GM18519 (cell line): ENCODE data around the gene CIART.

Source experiments
- ATAC-seq: cut with Tn5 transposase; IDR thresholded peaks from one replicate; pipeline ENCODE4 v1.9.1; 2021; ENCODE audit warnings: mild to moderate bottlenecking, moderate library complexity; ENCODE audit not compliant: unreplicated experiment, low FRiP score

The CIART gene

DNA sequence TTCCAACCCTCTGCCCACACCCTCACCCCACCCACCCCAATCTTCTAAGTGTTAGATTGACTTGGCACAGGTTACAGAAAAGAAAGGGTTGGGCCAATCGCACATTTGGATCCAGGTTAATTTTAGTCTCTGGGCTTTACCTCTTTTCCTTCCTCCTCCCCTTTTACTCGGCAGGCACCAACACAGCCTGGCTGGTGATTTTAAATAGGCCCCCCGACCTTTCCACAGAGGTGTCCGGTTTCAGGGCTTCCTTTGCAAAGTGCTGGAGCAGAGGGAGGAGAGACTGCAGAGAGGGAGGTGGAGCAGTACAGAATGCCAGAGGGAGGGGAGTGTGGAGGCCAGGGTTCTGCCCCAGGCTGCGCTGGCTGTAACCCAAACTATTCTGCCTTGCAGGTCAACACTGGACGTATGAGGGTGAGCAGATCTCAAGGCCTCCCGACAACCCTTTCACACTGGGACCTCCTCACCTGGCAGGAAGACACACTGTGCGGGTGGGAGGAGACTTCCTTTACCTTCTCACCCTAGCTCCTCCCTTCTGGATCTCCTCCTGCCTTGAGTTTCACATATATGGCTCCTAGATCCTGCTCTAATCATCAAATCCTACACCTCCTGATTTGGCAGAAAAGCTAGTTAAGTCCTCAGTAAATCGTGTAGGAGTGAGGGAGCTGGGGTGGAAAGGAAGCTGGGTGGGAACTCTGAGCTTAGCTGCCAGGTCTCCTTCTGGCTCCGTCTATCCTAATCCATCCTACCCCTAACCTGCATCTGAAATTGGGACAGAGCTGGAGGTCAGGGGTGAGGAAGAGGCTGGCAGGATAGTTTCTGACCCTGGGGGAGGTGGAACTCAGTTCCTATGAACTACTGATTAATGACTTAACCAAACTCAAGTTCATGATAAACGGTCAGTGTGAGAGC, 22.3 kb upstream of the CIART start:
- no peak for ATAC-seq

DNA sequence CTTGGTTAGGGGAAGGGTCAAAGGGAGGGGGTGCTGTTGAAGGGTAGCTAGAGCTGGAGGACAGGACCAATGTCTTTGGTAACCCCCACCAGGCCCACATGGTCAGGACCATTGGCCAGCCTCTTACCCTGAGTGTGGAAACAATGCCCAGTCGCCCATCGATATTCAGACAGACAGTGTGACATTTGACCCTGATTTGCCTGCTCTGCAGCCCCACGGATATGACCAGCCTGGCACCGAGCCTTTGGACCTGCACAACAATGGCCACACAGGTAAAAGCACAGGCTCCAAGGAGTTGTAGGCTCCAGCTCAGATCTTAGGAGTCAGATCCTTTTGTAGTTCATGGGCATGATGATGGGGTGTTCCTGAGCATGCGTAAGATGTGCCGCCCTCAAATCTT, 21.0 kb upstream of the CIART start:
- no peak for ATAC-seq

DNA sequence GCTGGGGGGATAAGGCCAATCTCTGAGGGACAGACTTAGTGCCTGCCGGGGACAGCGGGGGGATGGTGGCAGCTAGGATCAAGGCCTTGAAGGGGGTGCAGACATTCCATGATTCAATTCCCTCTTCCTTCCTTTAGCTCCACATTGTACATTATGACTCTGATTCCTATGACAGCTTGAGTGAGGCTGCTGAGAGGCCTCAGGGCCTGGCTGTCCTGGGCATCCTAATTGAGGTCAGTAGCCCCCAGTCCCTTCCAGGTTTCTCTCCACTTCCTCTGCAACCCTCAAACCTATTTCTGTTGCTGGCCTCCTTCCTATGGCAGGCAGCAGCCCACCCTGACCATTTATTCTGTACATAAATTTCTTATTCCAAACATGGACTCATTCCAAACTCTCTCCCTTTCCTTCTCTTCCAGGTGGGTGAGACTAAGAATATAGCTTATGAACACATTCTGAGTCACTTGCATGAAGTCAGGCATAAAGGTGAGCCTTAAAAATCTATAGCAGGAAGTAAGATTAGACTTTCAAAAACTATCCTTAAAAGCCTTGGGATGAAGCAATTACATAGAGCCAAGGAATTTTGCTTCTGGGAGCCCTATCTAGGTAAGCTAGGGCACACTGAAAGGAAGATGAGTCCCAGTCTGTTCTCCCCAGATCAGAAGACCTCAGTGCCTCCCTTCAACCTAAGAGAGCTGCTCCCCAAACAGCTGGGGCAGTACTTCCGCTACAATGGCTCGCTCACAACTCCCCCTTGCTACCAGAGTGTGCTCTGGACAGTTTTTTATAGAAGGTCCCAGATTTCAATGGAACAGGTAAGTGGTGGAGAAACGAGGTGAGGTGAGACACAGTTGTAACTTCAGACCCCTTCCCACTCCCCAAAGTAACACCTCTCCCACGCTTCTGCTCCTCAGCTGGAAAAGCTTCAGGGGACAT, 19.7 kb upstream of the CIART start:
- ATAC-seq, result no peak

DNA sequence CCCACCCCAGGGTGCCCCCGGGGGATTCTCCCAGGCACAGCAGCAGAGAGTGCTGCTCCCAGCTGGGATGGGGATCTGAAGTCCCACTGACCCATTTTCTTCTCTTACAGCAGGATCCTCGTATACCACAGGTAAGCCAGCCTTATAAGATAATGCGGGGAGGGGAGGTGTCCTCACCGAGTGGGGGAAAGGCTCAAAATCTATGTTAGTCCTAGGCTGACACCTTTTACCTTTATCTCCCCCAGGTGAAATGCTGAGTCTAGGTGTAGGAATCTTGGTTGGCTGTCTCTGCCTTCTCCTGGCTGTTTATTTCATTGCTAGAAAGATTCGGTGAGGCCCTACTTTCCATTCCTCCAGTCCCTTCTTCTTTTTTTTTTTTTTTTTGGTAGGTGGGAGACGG, 18.8 kb upstream of the CIART start:
- no peak for ATAC-seq

DNA sequence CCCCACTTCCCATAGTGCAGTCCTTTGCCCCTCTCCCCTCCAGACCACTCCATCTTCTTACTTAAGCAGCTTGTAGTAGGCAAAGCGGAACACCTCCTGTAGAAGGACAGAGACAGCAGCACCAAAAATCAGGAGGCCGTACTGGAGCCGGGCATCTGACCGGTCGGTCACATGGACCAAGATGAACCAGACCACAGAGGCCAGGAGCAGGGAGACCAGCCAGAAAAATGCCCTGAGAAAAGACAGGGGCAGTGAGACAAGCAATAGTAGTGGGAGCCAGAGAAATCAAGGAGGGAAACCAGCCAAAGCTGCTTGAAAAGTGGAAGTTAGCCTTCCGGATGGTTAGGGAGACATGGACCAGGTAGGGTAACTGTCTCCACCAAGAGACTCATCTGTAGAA, 14.5 kb upstream of the CIART start:
- no peak for ATAC-seq

DNA sequence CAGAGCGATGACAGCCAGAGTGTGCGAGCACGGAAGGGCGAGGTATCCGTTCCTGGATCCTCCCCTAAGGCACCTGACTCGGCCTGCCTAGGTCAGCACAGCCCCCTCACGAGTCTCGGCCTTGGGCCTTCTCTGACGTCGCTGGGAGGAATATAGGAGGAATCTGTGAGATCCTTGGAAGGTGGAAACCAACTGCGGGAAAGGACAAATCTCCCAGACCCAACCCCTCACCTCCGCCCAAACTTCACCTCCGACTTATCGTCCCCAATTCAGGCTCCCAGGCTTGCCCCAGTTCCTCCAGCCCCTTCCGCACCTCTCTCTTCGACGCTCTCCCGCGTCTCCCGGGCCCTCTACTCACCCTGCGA, 14.0 kb upstream of the CIART start:
- no peak for ATAC-seq

DNA sequence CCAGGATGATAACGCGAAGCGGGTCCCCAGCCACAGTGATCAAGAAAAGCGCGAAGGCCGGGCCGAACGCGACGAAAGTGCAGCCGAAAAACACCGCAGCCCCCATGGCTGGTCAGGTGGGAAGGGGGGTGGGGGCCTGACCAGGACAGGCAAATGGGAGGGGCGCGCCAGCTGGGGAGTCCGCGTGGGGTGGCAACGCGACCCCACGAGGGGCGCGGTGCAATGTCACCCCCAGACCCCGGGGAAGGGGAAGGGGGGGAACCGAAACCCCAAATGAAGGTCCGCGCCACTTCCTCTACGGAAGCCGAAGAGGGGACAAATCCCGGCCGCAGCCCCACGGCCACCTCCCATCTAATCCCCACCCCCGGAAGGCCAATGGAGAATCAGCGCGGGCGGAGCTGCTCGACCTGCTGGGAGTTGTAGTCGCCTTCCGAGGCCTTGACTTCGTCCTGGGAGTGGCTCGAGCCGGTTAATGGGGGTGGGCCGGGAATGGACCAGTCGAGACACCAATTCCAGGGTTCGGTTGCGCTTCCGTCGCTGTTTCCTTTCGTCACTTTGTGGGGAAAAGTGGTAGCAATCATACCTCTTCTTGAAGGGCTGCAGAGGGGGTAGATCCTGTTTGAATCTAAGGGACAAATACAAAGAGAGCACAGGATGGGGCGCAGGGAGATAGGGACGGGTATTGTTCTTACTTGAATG, 13.5 kb upstream of the CIART start, which contains the start of gene APH1A:
APH1A (minus strand) TSS at position 312 of the 699 bp plus-strand sequence; CDS start at position 106, 206 bp downstream.
- ATAC-seq, result peak; percentile 49

DNA sequence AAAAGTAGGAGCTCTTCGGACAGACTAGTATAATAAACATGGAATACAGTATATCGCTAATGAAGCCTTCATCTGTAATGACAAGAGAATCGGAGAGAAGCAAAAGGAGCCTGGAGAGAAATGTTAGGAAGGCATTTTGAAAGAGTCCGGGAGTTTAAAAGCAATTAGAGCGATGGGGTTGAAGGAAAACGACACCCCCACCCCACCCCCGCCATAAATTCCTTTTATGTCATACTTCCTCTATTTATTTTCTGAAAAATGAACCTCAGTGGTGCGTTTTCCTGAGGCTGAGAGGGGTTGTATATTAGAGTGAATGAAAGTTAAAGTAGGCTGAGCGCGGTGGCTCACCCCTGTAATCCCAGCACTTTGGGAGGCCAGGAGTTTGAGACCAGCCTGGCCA, 12.9 kb upstream of the CIART start:
- no peak for ATAC-seq

DNA sequence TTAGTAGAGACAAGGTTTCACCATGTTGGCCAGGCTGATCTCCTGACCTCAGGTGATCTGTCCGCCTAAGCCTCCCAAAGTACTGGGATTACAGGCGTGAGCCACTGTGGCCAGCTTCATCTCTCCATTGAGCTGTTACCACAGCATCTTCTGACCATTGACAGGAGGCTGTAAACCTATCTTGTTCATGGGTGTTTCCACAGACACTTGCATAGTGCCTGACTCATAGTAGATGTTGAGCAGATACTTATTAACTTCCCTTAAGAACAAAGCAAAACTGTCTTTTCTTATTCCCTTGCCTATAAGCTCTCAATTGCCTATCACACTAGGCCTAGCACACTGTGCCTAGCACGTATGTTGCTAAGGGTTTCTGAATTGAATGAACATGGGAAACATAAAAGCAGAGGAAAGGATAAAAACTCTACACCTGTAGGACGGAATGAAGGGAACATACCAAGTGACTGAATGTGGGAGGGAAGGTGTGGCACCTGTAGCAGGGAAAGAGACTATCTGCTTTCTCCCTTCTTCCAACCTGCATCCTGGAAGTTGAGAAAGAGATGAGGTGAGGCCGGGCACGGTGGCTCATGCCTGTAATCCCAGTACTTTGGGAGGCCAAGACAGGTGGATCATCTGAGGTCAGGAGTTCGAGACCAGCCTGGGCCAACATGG, 10.9 kb upstream of the CIART start:
- no peak for ATAC-seq

DNA sequence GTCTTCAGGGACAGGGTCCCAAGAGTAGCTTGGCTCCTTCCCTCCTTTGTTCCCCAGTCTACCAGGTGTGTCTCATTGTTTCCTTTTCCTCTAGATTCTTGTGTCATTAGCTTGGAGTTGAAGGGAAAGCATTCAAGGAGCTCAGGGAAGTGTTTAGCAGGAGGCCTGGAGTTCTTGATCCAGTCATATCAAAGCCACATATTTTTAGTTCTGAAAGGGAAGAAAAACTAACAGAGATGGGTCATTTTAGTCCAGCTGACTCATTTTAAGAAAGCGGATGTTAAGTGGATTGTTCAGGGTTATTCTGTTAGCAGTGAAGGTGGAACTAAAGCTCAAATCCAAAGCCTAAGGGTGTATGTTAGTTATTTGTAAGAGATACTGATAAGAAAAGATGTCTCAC, 9.0 kb upstream of the CIART start:
- no peak for ATAC-seq

DNA sequence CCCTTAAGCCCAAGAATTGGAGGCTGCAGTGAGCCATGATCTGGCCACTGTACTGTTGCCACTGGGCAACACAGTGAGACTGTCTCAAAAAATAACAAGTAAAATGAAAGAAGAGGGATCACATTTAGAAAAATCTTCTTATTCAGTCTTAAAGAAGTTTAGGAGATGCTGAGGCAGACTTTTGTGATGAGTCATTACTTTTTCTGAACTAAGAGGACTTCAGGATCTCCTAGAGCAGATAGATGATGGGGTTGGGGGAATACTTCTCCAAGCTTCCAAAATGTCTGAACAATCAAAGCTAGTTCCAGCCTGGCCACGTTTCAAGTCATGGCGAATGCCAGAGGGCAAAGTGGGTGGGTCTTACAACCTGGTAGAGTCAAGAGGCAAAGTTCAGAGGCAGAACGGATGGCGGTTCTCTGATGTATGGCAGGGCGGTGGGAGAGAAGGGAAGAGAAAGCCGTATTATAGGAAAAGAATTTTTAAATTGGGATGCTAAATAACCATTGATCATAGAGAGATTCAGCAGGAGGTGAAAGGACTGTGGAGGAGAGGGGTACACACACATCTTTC, 2.1 kb upstream of the CIART start:
- no peak for ATAC-seq

DNA sequence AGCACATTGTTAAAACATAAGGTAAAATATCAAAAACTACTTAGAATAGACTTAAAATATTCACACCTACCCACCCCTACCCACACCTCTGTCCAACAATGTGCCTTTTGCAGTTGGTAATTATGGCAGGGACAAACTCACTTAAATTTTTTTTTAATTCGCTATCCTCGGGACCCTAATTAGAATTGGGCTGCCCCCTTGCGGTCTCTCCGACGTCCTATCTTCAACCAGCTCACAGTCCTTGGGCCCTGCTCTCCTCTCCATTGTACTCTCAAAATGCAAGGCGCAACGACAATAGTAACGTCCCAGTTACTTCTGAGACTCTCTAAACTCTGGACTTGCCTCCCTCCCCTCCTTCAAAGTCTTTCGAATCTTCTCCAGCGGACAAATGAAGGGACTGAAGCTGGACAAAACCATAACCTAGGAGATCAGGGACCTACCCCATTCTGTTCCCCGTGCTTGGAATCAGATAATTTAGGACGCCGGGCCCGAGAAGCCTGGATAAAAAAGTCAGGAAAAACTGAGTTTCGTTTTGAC, 1.1 kb upstream of the CIART start:
- no peak for ATAC-seq

DNA sequence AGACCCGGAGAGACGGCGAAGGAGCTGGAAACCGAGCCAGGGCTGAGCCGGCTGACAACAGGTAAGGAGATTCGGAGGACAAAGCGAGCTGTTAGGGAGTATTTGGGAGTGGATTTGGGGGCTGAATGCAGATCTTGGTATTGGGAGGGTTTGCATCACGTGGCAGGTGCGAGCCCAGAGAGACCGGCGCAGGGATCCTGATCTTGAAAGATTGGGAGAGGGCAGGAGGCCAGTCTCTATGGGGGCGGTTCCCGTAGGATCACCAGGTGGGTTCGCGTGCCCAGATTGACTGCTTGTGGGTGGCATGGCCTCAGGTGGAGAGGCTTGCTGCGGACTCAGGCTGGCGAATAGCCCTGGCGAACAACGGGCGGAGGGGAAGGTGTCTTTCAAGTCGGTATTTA, 204 bp downstream of the CIART start:
- no peak for ATAC-seq

DNA sequence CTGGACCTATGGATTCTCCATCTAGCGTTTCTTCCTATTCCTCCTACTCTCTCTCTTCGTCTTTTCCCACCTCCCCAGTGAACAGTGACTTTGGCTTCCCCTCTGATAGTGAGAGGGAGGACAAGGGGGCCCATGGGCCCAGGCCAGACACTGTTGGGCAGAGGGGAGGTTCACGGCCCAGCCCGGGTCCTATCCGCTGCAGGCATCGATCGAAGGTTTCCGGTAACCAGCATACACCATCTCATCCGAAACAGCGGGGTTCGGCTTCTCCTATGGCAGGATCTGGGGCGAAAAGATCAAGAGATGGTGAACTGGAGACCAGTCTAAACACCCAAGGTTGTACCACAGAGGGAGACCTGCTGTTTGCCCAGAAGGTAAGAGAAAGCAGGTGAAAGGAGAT, 906 bp downstream of the CIART start:
- no peak for ATAC-seq

DNA sequence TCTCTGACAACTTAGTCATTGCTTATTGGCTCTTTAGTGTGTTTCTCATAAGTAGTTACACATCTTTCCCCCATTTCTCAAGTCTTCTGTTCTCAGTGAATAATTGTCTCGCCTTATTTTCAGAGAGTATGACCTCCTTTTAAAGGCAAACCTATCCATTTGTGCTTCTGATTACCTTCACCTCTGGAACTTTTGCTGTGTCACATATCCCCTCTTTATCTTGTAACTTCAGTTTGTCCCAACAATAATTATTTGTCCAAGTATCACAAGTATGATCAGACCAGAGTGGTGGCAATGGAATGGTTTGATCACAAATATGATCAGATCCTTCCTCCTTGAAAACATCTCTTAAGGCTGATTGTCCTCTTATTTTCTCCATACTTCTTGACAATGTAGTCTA, 6.0 kb downstream of the CIART start:
- no peak for ATAC-seq

DNA sequence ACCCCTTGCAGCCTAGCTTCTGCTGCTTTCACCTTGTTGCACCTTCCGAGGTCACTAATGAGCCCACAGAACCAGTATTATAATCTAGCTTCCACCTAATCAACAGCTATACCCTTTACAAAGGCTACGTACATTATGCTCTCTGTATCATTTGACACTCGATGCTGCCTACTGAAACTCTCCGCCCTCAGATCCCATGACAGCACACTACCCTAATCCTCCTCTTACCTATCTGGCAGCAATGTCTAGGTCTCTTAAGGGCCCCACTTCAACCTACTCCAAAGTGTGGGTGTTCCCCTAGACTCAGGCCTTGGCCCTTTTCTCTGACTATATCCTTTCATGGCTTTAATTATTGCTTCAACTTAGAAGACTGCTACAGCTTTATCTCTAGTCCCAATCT, 6.5 kb downstream of the CIART start:
- no peak for ATAC-seq

DNA sequence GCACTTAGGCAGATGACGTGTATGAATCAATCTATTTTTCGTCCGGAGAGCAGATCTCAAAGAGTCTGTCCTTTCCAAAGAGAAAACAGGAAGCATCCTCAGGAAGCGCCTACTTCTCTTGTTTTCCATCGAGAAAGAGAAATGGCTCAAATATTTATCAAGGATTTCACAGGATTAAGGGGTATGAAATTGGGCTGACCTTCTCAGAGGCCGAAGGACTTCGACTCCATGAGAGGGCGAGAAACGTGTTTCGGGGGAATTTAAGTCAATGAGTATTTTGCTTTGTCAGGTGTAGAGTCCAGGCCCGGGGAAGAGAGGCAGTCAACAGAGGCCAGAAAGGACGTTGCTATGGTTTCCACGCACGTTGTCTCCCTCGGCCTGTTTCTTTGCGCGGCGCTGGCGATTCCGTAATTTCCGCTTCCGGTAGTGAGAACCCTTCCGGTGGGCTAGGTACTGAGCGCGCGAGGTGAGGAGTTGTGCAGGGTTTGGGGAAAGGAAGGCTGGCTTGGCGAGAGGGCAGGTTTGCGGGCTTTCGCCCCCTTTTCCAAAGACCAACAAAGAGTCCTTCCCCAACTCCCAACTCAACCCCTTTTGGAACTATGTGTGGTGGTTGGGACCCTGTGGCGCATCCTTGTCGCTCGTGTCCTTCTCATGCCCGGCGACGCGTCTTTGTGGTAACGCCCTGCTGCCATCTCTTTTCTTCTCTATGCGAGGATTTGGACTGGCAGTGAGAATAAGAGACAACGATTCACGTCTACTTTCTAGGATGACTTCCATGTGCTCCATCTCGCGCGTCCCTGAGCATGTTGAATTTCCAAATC, 11.3 kb downstream of the CIART start, which contains the start of gene MRPS21:
MRPS21 (plus strand) TSS at position 429 of the 821 bp plus-strand sequence. CDS start 506 bp downstream, outside the sequence.
- ATAC-seq, result no peak

DNA sequence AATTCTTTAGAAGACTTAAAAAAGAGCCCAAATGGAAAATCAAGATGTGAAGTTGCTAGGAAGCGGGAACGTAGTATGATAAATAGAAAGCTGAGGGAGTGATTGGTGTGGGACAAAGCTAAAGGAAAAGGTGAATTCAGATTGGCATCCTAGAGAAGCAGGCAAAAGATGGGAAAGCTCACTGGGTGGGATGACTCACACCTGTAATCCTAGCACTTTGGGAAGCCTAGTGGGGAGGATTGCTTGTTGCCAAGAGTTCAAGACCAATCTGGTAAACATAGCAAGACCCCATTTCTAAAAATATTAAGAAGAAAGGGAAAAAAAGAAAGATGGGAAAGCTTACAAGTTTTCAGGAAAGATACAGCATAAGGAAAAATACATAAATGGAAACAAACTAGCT, 13.1 kb downstream of the CIART start:
- ATAC-seq, result no peak

DNA sequence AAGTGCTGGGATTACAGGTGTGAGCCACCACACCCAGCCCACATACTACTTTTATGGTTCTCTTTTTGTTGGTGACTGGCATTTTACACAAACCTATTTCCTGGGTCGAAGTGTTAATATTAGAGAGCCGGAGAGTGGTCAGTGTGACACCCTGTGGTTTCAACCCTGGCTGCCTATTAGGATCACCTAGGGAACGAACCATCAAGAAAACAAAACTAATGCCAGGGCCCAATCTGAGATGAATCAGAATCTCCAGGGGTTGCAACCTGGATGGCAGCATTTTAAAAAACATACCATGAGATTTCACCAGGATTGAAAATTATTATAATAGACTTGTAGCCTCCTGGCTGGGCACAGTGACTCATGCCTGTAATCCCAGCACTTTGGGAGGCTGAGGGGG, 17.4 kb downstream of the CIART start:
- ATAC-seq, result no peak
